NK-92 (cell line): ENCODE results near the gene BBS1.

Experiments
- DNase-seq: peaks from one replicate; lab custom pipeline; 2025; ENCODE audit not compliant: unreplicated experiment; lab: John Stamatoyannopoulos, UW

Gene BBS1

GRCh38 chr11:66477263-66478201 lies 32.9 kb upstream of the BBS1 start:
- no peak for DNase-seq

DNA sequence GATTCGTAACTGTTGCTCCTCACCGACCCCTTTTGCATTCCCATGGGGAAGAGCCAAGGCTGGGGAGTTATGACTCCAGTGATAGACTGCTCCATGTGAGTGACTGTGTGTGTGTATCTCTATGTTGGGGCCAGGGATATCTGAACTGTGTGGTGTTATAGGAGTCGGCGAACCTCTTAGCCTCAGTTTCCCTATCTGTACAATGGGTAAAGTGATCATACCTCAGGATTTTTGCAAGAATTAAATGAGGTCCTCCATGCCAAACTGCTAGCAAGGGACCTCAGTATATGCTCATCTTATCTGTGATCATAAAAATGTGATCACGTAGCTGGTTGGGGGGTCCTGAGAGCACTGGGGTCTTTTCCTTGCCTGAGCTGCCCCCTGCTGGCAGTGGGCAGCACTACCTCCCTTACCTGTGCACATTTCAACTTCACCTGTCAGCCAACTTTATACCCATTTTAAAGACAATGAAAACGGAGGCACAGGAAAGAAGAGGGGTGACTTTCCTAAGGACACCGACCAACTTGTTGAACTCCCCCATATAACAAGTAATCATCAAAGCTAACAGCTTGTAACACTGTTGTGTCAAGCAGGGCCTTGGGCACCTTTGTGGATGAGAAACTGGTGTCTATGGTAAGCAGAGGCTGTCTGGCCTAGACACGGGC lies 31.6 kb upstream of the BBS1 start:
- DNase-seq = no peak

GRCh38 chr11:66479394-66480116 lies 30.9 kb upstream of the BBS1 start:
- no peak for DNase-seq

DNA sequence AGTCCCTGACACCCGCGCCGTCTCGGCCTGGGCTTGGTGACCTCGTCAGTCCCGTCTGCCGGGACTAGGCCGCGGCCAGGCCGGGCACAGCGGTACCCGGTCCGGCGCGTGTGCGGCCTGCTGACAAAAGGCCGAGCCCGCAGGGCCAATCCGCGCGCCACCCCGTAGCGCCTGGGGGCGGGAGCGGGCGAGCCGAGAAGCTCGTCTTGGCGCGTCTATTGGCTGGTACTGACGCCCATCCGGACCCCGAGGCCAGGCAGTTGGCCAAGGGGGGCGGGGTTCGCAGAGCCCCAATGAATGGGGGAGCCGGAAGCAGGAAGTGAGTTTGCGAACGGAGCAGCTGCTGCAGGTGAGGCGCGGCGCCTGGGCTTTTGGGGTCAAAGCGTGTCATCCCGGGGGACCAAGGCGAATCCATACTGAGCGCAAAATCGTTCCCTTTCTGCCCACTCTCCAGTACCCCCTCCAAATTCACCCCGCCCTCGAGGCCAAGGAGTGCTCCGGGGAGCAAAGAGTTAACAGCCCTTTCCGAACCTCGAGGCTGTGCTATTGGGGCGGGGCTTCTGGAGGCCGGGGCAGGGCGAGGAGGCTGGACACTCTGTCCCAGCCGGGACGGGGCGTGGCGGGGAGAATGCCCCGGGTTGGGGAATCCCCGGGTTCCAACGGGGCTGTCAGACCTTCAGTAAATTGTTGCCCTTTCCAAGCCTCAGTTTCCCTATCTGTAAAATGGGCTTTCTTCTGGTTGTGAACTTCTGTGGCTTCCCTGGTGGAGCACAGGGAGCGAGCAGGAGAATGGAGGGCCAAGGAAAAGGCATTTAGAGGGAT lies 30.1 kb upstream of the BBS1 start, which contains the start of gene DPP3:
TSS of gene DPP3 (plus strand) at position 318 of the 822 bp plus-strand sequence. CDS start 1,767 bp downstream, outside the sequence.
- DNase-seq = peak; percentile 71

DNA sequence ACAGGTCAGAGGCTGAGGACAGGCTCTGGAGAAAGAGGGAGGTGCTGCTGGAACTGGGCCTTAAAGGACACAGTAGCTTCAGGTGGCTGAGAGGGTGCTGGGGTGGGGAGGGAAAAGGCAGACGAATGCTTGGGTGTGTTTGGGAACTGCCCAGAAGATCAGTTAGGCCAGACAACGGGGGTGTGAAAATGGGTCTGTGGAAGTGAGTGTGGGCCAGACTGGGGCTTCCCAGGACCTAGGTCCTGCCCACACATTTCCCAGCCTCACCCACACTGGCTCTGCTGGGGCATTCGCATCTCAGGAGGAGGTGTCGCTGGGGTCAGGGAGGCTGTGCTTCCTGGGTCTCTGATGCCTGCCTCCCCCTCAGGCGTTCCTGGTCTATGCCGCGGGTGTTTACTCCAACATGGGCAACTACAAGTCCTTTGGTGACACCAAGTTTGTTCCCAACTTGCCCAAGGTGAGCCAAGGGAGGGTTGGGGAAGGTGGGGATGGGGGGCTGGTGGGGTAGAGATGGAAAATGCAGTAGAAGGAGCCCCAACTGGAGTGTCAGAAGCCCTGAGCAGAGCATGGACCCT lies 25.5 kb upstream of the BBS1 start:
- DNase-seq = no peak

GRCh38 chr11:66488957-66489356 lies 21.5 kb upstream of the BBS1 start:
- no peak for DNase-seq

DNA sequence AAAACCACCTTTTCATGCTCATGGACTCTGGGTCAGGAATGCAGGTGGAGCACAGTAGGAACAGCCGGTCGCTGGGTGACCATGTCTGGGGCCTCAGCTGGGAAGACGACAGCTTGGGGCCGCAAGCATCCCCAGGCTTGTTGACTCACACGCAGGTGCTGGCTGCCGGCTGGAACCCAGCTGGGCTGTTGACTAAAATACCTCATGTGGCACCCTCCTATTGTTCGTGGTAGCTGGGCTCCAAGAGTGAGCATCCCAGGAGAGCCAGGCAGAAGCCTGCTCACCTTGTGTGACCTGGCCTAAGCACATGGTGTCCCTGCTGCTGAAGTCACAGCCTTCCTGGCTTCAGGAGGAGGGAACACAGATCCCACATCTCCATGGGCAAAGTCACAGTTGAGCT lies 20.8 kb upstream of the BBS1 start:
- no peak for DNase-seq

GRCh38 chr11:66491315-66491935 lies 19.0 kb upstream of the BBS1 start:
- no peak for DNase-seq

GRCh38 chr11:66492161-66492865 lies 18.1 kb upstream of the BBS1 start:
- no peak for DNase-seq

DNA sequence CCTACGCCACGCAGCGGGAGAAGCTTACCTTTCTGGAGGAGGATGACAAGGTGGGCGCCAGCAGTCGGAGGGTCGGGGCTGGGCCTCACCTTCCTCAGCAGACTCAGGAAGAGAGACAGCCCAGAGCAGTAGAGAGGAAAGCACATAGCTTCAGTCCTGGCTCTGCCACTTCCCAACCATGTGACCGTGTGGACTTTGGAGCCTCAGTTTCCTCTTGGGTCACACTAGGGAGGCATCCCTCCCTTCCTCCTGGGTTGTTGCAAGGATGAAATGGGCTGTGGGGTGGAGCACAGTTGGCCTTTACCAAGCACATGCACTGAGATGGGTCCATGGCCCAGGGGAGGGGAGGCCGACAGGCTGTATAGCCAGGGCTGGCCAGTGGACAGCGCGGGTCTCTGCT lies 17.3 kb upstream of the BBS1 start:
- DNase-seq = no peak

- no peak for DNase-seq
Measured at GRCh38 chr11:66494458-66494857, 16.0 kb upstream of the BBS1 start.

DNA sequence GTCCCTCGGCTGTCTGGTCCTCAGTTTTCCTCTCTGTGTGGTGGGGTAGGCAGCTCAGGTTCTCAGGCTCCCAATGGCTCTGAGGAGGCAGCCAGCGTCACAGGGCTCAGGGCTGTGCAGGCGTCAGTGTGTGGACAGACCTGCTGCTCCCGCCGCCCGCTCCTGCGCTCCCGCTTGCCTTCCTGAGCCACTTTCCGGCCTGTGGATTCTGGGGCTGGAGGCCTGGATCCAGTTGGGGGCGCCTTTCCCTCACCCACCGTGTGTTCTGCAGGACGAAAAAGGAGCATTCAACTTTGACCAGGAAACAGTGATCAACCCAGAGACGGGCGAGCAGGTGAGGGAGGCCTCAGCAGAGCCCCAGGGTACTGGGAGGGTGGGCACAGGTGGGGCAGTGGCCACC lies 15.5 kb upstream of the BBS1 start:
- no peak for DNase-seq

DNA sequence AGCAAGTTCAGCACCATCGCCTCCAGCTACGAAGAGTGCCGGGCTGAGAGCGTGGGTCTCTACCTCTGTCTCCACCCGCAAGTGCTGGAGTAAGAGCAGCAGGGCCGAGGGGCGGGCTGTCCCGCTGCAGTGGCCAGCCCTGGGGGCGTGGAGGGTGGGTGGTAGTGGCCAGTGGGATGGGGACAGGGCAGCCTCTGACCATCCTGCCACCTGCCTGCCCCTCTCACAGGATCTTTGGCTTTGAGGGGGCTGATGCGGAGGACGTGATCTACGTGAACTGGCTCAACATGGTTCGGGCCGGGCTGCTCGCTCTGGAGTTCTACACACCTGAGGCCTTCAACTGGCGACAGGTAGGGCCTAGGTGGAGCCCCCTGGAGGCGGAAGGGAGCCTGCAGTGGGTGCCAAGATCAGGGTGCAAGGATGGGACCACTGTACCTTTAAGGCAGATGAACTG lies 15.0 kb upstream of the BBS1 start:
- DNase-seq = no peak

GRCh38 chr11:66497206-66497605 lies 13.2 kb upstream of the BBS1 start:
- no peak for DNase-seq

DNA sequence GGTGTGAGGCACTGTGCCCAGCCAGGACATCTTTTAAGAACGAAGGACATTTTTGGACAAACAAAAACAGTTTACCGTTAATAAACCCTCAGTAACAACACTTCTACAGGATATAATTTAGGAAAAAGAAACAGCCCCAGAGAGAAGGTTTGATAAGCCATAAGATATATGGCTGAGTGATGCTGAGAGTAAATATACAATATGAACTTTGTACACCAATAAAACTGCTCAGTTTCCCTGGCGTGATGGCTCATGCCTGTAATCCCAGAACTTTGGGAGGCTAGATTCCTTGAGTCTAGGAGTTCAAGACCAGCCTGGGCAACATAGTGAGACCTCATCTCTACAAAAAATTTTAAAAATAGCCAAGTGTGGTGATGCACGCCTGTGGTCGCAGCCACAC lies 11.9 kb upstream of the BBS1 start:
- DNase-seq = no peak

GRCh38 chr11:66505276-66505816 lies 5.1 kb upstream of the BBS1 start:
- no peak for DNase-seq

GRCh38 chr11:66509131-66509561 lies 1.3 kb upstream of the BBS1 start:
- DNase-seq = no peak

DNA sequence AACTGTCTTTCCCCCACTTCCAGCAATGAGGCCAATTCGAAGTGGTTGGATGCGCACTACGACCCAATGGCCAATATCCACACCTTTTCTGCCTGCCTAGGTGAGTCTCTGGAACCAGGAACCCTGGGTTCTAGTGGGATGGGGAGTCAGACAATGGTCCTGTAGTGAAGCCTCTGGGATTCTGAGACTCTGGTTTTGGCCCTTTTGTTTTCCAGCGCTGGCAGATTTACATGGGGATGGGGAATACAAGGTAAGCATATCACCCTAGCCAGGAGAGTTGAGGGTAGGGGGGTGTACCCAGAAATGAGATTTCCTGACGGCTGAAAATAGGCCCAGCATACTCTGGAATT lies 530 bp downstream of the BBS1 start:
- no peak for DNase-seq

- no peak for DNase-seq
Measured at GRCh38 chr11:66523611-66524010, 13.2 kb downstream of the BBS1 start.
